Heart right ventricle (tissue), 16 donors: ENCODE results near the gene GATAD2A. TPM values are rescaled to one million over a fixed set of nuclear protein-coding genes. Genes with fewer than 3 reads are reported as not detected.
"Not testable (repeated sequence)": the region's sequence is repeated elsewhere in the genome, so short reads cannot be mapped to it uniquely, and the experiment has no call there.

Experiments
- ATAC-seq, 8 donors: fragments of 200-7000 bp; cut with Tn5 transposase; one replicate each; pipeline ENCODE4 v1.9.1; 2020; ENCODE audit warnings: mild to moderate bottlenecking in 8 of 8, moderate library complexity in 8 of 8, moderate number of reproducible peaks in 1 of 8
- DNase-seq, 2 donors: peaks; one replicate each; pipeline ENCODE4 v3.0.0-alpha.2; 2020
- H3K27ac ChIP-seq, 10 donors: fragments of 200-600 bp; sonication (generic) in 2 of 10; one replicate each; pipeline versions ENCODE4 v1.5.0 to v1.8.0; 2020 to 2022; ENCODE audit warnings: mild to moderate bottlenecking in 3 of 10
- H3K27me3 ChIP-seq, 7 donors: fragments of 200-600 bp; one replicate each; pipeline ENCODE4 v1.8.0; 2021 to 2022; ENCODE audit warnings: mild to moderate bottlenecking in 2 of 7
- H3K36me3 ChIP-seq, 9 donors: fragments of 200-600 bp; sonication (generic) in 1 of 9; one replicate each; pipeline versions ENCODE4 v1.5.0 to v1.8.0; 2020 to 2022; ENCODE audit warnings: mild to moderate bottlenecking in 2 of 9
- H3K4me1 ChIP-seq, 9 donors: fragments of 200-600 bp; sonication (generic) in 1 of 9; one replicate each; pipeline versions ENCODE4 v1.5.0 to v1.8.0; 2020 to 2022; ENCODE audit warnings: mild to moderate bottlenecking in 4 of 9
- H3K4me3 ChIP-seq, 10 donors: fragments of 200-600 bp; sonication (generic) in 2 of 10; one replicate each; pipeline versions ENCODE4 v1.5.0 to v1.8.0; 2020 to 2022; ENCODE audit warnings: mild to moderate bottlenecking in 7 of 10, moderate library complexity in 2 of 10
- H3K9me3 ChIP-seq, 11 donors: fragments of 200-600 bp in 10 of 11; sonication (generic) in 2 of 11; one replicate each; pipeline versions ENCODE4 v1.5.0 to v1.8.0; 2013 to 2022; ENCODE audit warnings: mild to moderate bottlenecking in 2 of 11, control low read depth in 1 of 11, moderate library complexity in 1 of 11
- whole genome bisulfite sequencing, 2 donors: extraction: QIAGEN DNeasy Blood & Tissue Kit; methylation state at CpG; one replicate each; pipeline ENCODE4 v1.1.7; 2013; ENCODE audit warnings: inconsistent platforms in 1 of 2; 5-methylcytosine and 5-hydroxymethylcytosine counted together
- intact Hi-C, 10 donors: fragments of 100-400 bp; cut with DNase I; formaldehyde crosslinking; loops; one replicate each; pipeline versions ENCODE4 v1.11.1 to v1.14.2; 2022
- polyA plus RNA-seq, 2 donors: library from polyadenylated mRNA; stranded (reverse); fragments of 200-250 nt; gene quantifications; one replicate each; pipeline ENCODE4 v1.2.3, GENCODE V29; 2013
- total RNA-seq, 10 donors: library from RNA; stranded (reverse); fragmentation: NEBNext Ultra II Directional in 3 of 10; extraction: Animal tissue kit (Norgen Biotek cat#: 25700) in 3 of 10; gene quantifications; one replicate each; pipeline versions ENCODE4 v1.2.1 to v1.2.4, GENCODE V29; 2021 to 2023
- TF ChIP-seq, protein P1 (sequence below), 9 donors: fragments of 200-600 bp; sonication (generic) in 2 of 9; IDR thresholded peaks; one replicate each; pipeline versions ENCODE4 v1.5.0 to v1.8.0; 2021 to 2022; ENCODE audit warnings: antibody characterized with exemption in 9 of 9, mild to moderate bottlenecking in 5 of 9, moderate library complexity in 1 of 9
- donor health status: Arrhythmogenic right ventricular cardiomyopathy.
- donor health status: ischemic (EF 13 %, LVEDD 7.1; RV severe dilation, severe dysfunction).
- donor health status: healthy with polysubstance abuse.
- donor health status: DM: no; HTN: yes; CAD: no.
- donor health status: DM: no; HTN: no; CAD: no.
- donor health status: ischemic (EF 25% LVEDD 6.9; RV normal size, moderate dysfunction).
- donor health status: ischemic (EF 25% LVEDD 5.7; RV mildly dilated, moderate dysfunction).
- donor health status: healthy.
- donor health status: DM: yes; HTN: yes; CAD: no.
- donor health status: Ischemic cardiomyopathy.
- donor health status: ischemic (EF 35%, LVEDD 5.7; RV mildly dilated, moderate dysfunction).
- donor health status: nonischemic (EF 11% LVEDD 7.7; RV severe dilation, severe dysfunction).
- donor health status: DM: yes; HTN: yes; CAD: no.
- donor health status: PGD.
- donor health status: ischemic (EF 29% LVEDD 5.4; RV normal size, mild dysfunction).
- donor health status: nonischemic (EF 23%, LVEDD 6.1; RV moderate dilation, normal function).

Gene GATAD2A
- total and polyA plus RNA-seq, 12 donors: 7.5 to 48.5 (median 25.8) TPM

- Histone ChIP-seq H3K27ac (peak overlapping the region in 3 of 10 donors; percentile 16 to 81 (median 60)), H3K9me3 (no peaks in the 10 kb centered on the region), H3K4me1 (peaks cover 0 to 66% (median 40%) of the 10 kb centered on the region in 9 donors), H3K36me3 (peaks cover 0 to 9% (median 0%) of the 10 kb centered on the region in 9 donors), H3K4me3 (no peak overlapping the region), H3K27me3 (no peaks in the 10 kb centered on the region)
- intact Hi-C loops: loop anchor here in 2 of 10 donors (5.0 to 10.0 kb wide), 2 partner anchors 35 to 48 kb away; partner anchors contain the start of gene GATAD2A (in 1 of the 2)
- 78 to 79% methylated on average over 11 of the region's 11 CpGs for WGBS, 2 donors
- TF ChIP-seq, protein P1, sequence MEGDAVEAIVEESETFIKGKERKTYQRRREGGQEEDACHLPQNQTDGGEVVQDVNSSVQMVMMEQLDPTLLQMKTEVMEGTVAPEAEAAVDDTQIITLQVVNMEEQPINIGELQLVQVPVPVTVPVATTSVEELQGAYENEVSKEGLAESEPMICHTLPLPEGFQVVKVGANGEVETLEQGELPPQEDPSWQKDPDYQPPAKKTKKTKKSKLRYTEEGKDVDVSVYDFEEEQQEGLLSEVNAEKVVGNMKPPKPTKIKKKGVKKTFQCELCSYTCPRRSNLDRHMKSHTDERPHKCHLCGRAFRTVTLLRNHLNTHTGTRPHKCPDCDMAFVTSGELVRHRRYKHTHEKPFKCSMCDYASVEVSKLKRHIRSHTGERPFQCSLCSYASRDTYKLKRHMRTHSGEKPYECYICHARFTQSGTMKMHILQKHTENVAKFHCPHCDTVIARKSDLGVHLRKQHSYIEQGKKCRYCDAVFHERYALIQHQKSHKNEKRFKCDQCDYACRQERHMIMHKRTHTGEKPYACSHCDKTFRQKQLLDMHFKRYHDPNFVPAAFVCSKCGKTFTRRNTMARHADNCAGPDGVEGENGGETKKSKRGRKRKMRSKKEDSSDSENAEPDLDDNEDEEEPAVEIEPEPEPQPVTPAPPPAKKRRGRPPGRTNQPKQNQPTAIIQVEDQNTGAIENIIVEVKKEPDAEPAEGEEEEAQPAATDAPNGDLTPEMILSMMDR (IDR thresholded peaks at IDR 0.05): no peak
- peak in 2 of 8 donors; percentile 19 to 27 for ATAC-seq
- DNase-seq: no peak
These were observed 47.0 kb downstream of the GATAD2A start for GRCh38 chr19:19452243-19453124.

DNA sequence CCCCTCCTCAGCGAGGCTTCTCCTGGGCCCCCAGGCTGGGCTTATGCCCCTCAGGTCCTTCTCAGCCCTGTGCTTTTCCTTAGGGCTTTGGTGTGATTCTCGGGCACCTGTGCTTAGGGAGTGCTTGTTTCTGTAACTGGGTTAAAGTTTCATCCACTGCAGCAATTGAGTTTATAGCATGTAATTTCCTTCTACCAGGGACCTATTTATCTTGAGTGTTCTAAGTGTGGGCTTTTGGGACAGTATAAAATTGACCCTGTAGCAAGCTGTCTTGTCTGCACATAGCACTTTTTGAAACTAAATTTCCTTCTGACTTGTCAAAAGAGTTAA, 47.6 kb downstream of the GATAD2A start:
- Histone ChIP-seq H3K4me3 (no peak overlapping the region), H3K27me3 (no peaks in the 10 kb centered on the region), H3K27ac (peak overlapping the region in 2 of 10 donors; percentile 60 to 81), H3K9me3 (no peaks in the 10 kb centered on the region), H3K36me3 (peaks cover 0 to 6% (median 0%) of the 10 kb centered on the region in 9 donors), H3K4me1 (peaks cover 0 to 66% (median 38%) of the 10 kb centered on the region in 9 donors)
- intact Hi-C loops: loop anchor here in 2 of 10 donors (5.0 to 10.0 kb wide), 2 partner anchors 36 to 48 kb away; partner anchors contain the start of gene GATAD2A (in 1 of the 2)
- TF ChIP-seq, protein P1 (IDR thresholded peaks at IDR 0.05): no peak
- ATAC-seq (no peak), DNase-seq (no peak)
- 86 to 87% methylated on average over 2 of the region's 2 CpGs for WGBS, 2 donors

DNA sequence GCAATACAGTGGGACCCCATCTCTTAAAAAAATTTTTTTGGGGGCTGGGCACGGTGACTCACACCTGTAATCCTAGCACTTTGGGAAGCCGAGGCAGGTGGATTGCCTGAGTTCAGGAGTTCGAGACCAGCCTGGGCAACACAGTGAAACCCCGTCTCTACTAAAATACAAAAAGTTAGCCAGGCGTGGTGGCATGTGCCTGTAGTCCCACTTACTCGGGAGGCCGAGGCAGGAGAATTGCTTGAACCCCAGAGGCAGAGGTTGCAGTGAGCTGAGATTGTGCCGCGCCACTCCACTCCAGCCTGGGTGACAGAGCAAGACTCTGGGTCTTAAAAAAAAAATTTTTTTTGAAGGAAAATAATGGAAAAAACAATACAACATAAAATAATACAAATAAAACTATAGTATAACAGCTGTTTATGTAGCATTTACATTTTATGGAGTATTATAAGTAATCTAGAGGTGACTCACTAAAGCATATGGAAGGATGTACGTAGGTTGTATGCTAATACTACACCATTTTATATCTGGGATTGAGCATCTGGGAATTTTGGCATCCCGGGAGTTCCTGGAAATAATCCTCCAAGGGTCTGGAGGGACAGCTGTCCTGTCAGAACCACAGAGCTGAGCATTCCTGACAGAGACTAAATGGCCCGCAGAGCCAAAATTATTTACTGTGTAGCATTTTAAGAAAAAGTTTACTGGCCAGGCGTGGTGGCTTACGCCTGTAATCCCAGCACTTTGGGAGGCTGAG, 49.9 kb downstream of the GATAD2A start:
- not testable (repeated sequence) for H3K27me3 ChIP-seq, ATAC-seq, H3K27ac ChIP-seq, H3K36me3 ChIP-seq, H3K4me3 ChIP-seq, DNase-seq, H3K9me3 ChIP-seq
- 90 to 95% methylated on average over 14 of the region's 14 CpGs for WGBS, 2 donors
- intact Hi-C loops: loop anchor here in 3 of 10 donors (5.0 to 10.0 kb wide), 3 partner anchors 38 to 51 kb away; partner anchors contain the start of gene GATAD2A (in 2 of the 3)
- peaks cover 11 to 67% (median 44%) of the 10 kb centered on the region in 9 donors for H3K4me1 ChIP-seq

DNA sequence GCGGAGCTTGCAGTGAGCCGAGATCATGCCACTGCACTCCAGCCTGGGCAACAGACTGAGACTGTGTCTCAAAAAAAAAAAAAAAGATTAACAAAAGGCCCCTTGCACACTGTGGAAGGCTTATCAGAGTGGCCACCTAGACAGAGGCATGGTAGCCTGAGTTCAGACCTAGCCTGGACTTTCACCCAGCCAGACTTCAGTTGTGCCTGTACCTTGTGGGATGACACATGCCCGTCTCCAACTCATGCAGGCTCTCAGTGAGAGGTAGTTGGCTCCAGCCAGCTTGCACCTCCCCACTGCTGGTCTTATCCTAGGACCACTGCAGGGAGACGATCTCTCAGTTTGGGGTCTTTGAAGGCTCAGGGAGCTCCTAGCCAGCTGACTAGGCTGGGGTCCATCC, 52.2 kb downstream of the GATAD2A start:
- Histone ChIP-seq H3K4me1 (peaks cover 32 to 70% (median 52%) of the 10 kb centered on the region in 9 donors), H3K27ac (peak overlapping the region in 3 of 10 donors; percentile 71 to 90 (median 76)), H3K4me3 (no peak overlapping the region), H3K9me3 (no peaks in the 10 kb centered on the region), H3K36me3 (peaks cover 0 to 5% (median 0%) of the 10 kb centered on the region in 9 donors), H3K27me3 (no peaks in the 10 kb centered on the region)
- 88 to 92% methylated on average over 4 of the region's 4 CpGs for WGBS, 2 donors
- ATAC-seq (no peak), DNase-seq (no peak)
- TF ChIP-seq, protein P1 (IDR thresholded peaks at IDR 0.05): no peak
- intact Hi-C loops: loop anchor here in 3 of 10 donors (5.0 to 10.0 kb wide), 3 partner anchors 40 to 53 kb away; partner anchors contain the start of gene GATAD2A (in 2 of the 3)
